ENCODE results near the gene MBNL1.

DNA sequence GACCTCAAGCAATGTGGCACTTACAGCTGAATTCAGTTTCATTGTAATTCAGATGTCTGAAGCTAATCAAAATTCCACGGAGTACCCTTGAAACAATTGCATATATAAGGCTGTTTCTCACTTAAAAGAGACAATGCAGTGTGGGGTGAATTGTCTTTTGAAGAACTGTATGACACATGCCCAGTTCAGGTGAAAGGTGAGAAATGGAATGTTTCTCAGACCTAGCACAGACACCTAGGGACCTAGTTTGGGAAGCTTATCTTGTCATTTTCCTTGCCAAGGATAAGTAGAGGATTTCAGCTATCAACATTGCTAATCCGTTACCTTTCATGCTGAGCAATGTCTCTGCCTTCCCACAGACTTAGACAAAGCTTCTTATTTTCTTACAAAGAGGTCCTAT is 36.3 kb downstream of the MBNL1 start:
- TF ChIP-seq, protein P1, sequence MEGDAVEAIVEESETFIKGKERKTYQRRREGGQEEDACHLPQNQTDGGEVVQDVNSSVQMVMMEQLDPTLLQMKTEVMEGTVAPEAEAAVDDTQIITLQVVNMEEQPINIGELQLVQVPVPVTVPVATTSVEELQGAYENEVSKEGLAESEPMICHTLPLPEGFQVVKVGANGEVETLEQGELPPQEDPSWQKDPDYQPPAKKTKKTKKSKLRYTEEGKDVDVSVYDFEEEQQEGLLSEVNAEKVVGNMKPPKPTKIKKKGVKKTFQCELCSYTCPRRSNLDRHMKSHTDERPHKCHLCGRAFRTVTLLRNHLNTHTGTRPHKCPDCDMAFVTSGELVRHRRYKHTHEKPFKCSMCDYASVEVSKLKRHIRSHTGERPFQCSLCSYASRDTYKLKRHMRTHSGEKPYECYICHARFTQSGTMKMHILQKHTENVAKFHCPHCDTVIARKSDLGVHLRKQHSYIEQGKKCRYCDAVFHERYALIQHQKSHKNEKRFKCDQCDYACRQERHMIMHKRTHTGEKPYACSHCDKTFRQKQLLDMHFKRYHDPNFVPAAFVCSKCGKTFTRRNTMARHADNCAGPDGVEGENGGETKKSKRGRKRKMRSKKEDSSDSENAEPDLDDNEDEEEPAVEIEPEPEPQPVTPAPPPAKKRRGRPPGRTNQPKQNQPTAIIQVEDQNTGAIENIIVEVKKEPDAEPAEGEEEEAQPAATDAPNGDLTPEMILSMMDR (optimal IDR thresholded peaks at IDR 0.05 in 1 of 3, IDR thresholded peaks at IDR 0.05 in 1 of 3, conservative IDR thresholded peaks at IDR 0.05 in 1 of 3; ENCODE audit: extremely low read depth in 1 of 3, insufficient read depth in 2 of 3, low read length in 3 of 3): no peak
- no peak for TF ChIP-seq EZH2 (IDR thresholded peaks at IDR 0.05; ENCODE audit: low read length)
